Ishikawa (cell line): Measurements from ENCODE around the gene GRID1.

Experiments
- CEBPB ChIP-seq: IDR thresholded peaks from 2 replicates; pipeline ENCODE4 v1.6.1; 2012
- CREB1 ChIP-seq: IDR thresholded peaks from 2 replicates; pipeline ENCODE4 v1.6.1; 2012; ENCODE audit warnings: low read depth
- EGR1 ChIP-seq: IDR thresholded peaks from 2 replicates; pipeline ENCODE4 v1.6.1; 2012
- EP300 ChIP-seq: IDR thresholded peaks from 2 replicates; pipeline ENCODE4 v1.6.1; 2012; ENCODE audit warnings: borderline replicate concordance
- FOXM1 ChIP-seq: IDR thresholded peaks from 2 replicates; pipeline ENCODE4 v1.6.1; 2012; ENCODE audit warnings: low read depth, borderline replicate concordance
- NFIC ChIP-seq: IDR thresholded peaks from 2 replicates; pipeline ENCODE4 v1.6.1; 2012
- RAD21 ChIP-seq: IDR thresholded peaks from 2 replicates; pipeline ENCODE4 v1.6.1; 2012; ENCODE audit warnings: low read depth
- TAF1 ChIP-seq: IDR thresholded peaks from 2 replicates; pipeline ENCODE4 v1.6.1; 2012; ENCODE audit warnings: low read depth, mild to moderate bottlenecking
- TCF12 ChIP-seq: IDR thresholded peaks from 2 replicates; pipeline ENCODE4 v1.6.1; 2012; ENCODE audit warnings: low read depth
- TEAD4 ChIP-seq: IDR thresholded peaks from 2 replicates; pipeline ENCODE4 v1.6.1; 2012
- YY1 ChIP-seq: IDR thresholded peaks from 2 replicates; pipeline ENCODE4 v1.6.1; 2012; ENCODE audit warnings: low read depth
- ZBTB7A ChIP-seq: IDR thresholded peaks from 2 replicates; pipeline ENCODE4 v1.6.1; 2012; ENCODE audit warnings: low read depth
- TF ChIP-seq, protein P1 (sequence below): IDR thresholded peaks from 2 replicates; pipeline ENCODE4 v1.6.1; 2012
- TF ChIP-seq, protein P2 (sequence below): IDR thresholded peaks from 2 replicates; pipeline ENCODE4 v1.6.1; 2012
- TF ChIP-seq, protein P3 (sequence below): IDR thresholded peaks from 2 replicates; pipeline ENCODE4 v1.6.1; 2012; ENCODE audit warnings: low read depth, mild to moderate bottlenecking

Gene GRID1

DNA sequence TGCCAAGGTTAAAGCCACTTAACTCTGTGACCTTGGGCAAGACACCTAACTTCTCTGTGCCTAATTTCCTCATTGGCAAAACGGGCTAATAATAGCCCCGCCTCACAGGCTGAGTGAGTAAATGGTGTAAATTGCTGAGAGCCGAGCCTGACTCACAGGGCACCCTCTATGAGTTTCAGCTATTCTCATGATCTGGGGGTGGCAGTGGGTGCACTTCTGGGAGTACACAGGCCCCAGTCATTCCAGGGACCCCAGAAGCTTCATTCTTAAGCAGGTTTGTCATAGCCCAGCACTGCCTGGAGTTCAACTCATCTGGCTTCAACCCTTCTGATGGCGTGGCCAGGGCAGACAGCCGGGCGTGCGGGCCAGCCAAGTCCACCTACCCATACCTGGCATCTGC is 137.2 kb downstream of the GRID1 start:
- no peak for TF ChIP-seq NFIC
- no peak for TF ChIP-seq ZBTB7A
- TF ChIP-seq, protein P1, sequence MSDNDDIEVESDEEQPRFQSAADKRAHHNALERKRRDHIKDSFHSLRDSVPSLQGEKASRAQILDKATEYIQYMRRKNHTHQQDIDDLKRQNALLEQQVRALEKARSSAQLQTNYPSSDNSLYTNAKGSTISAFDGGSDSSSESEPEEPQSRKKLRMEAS, result no peak

DNA sequence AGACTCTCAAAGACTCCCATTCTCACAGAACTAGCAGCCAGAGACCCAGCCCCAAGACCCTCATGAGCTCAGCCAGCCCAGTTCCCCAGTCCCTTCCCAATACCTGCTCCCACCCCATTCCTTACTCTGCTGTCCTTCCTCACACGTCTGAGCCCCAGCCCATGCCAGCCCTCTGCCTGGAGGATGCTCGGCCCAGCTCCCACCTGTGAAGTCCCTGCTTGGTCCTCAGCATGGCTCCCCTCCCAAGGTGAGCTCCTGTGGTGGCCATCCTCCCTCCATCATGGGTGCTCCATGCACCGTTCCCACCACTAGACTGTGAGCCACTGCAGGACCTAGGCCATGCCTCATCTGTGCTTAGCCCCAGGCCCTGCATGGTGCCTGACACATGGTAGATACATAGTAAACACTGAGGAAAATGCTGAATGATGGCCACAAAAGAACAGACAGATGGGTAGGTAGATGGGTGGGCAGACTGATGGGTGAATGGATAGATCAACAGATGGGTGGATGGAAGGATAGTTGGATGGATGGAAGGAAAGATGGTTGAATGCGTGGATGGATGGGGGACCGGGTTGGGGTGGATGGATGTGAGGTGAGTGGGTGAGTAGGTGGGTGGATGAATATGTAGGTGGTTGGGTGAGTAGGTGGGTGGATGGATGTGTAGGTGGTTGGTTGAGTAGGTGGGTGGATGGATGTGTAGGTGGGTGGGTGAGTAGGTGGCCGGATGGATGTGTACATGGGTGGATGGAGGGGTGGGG is 138.9 kb downstream of the GRID1 start:
- TF ChIP-seq EGR1 (no peak), CREB1 (no peak), TAF1 (no peak), RAD21 (no peak), FOXM1 (no peak), TEAD4 (no peak), YY1 (no peak), NFIC (no peak), ZBTB7A (no peak), EP300 (no peak), CEBPB (no peak), TCF12 (no peak)
- TF ChIP-seq, protein P1, result no peak
- TF ChIP-seq, protein P2, sequence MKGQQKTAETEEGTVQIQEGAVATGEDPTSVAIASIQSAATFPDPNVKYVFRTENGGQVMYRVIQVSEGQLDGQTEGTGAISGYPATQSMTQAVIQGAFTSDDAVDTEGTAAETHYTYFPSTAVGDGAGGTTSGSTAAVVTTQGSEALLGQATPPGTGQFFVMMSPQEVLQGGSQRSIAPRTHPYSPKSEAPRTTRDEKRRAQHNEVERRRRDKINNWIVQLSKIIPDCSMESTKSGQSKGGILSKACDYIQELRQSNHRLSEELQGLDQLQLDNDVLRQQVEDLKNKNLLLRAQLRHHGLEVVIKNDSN, result no peak
- TF ChIP-seq, protein P3, sequence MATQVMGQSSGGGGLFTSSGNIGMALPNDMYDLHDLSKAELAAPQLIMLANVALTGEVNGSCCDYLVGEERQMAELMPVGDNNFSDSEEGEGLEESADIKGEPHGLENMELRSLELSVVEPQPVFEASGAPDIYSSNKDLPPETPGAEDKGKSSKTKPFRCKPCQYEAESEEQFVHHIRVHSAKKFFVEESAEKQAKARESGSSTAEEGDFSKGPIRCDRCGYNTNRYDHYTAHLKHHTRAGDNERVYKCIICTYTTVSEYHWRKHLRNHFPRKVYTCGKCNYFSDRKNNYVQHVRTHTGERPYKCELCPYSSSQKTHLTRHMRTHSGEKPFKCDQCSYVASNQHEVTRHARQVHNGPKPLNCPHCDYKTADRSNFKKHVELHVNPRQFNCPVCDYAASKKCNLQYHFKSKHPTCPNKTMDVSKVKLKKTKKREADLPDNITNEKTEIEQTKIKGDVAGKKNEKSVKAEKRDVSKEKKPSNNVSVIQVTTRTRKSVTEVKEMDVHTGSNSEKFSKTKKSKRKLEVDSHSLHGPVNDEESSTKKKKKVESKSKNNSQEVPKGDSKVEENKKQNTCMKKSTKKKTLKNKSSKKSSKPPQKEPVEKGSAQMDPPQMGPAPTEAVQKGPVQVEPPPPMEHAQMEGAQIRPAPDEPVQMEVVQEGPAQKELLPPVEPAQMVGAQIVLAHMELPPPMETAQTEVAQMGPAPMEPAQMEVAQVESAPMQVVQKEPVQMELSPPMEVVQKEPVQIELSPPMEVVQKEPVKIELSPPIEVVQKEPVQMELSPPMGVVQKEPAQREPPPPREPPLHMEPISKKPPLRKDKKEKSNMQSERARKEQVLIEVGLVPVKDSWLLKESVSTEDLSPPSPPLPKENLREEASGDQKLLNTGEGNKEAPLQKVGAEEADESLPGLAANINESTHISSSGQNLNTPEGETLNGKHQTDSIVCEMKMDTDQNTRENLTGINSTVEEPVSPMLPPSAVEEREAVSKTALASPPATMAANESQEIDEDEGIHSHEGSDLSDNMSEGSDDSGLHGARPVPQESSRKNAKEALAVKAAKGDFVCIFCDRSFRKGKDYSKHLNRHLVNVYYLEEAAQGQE, result no peak

DNA sequence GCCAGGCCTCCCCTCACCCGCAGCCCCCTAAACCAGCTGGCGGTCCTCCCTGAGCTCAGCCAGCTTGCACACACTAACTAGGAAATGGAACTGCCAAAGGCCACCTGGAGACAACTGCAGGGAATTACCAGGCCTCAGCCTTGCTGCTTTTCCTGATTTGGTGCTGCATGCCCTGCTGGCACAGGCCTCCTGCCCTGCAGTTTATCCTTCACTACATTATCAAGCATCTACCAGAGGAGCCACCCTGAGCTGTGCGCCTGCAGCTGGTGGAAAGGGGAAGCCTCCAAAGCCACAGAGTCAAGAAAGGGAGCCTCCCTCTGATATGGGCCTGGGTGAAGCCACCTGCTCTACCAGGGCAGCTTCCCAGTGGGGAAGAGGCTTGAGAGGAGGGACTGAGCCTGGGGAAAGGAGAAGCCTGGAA is 139.8 kb downstream of the GRID1 start:
- TF ChIP-seq FOXM1 (no peak), RAD21 (no peak), TCF12 (no peak), CREB1 (no peak), NFIC (no peak)
- TF ChIP-seq, protein P1, result no peak

DNA sequence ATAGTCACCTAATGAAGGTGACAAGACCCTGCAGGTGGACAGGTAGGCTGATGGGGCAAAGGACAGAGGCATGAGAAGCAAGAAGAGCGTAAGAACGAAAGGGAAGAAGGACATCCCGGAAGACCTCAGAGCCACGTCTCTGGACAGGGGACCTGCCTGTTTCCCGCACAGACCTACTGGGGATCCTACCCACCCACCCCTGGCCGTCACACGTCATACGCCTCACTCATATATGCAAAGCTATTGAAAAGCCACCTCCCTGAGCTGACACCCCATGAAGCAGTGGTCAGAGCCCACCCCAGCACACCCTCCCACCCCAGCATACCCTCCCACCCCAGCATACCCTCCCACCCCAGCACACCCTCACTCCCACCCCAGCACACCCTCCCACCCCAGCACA is 140.6 kb downstream of the GRID1 start:
- TF ChIP-seq EGR1, result no peak
- TF ChIP-seq CREB1, result no peak
- TF ChIP-seq EP300, result no peak
- no peak for TF ChIP-seq YY1
- TF ChIP-seq, protein P3, result no peak
- no peak for TF ChIP-seq CEBPB
- TF ChIP-seq RAD21, result no peak
- TF ChIP-seq TCF12, result no peak
- TF ChIP-seq, protein P1, result no peak
- TF ChIP-seq, protein P2, result no peak
- no peak for TF ChIP-seq TAF1
- no peak for TF ChIP-seq FOXM1
- no peak for TF ChIP-seq TEAD4
- TF ChIP-seq ZBTB7A, result no peak
- no peak for TF ChIP-seq NFIC

DNA sequence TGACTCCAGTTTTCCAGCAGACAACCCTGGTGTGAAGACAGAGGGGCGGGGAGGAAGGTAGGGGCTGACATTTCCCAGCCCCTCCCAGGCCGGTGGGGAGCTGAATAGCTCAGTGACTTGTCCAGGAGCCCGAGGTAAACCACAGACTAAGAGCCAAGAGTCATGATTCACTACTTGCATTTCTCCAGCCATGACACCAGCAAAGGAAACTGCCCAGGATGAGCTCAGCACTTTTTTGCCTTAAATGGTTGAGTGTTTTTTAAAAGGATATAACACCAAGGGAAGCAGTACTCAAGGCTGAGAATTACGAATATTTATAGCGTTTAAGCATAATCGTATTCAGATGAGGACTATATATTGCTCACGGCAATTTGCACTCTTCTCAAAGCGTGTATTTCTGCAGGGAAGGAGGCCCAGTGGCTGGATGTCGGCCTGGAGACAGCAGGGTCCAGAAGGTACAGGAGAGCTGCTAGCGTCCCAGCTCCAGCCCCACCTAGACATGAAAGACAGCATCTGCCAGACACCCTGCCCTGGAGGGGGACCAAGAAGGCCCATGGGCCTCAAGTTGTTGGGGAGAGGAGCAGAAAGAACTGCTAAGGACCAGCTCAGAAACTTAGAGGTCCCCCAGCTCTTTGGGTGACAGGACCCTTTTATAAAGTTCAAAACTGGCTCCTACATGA is 141.4 kb downstream of the GRID1 start:
- no peak for TF ChIP-seq FOXM1
- no peak for TF ChIP-seq EGR1
- TF ChIP-seq NFIC, result no peak
- no peak for TF ChIP-seq YY1
- no peak for TF ChIP-seq RAD21
- TF ChIP-seq TCF12, result no peak
- TF ChIP-seq TAF1, result no peak
- TF ChIP-seq, protein P2, result no peak
- TF ChIP-seq EP300, result no peak
- TF ChIP-seq, protein P3, result no peak
- no peak for TF ChIP-seq CEBPB
- no peak for TF ChIP-seq CREB1
- TF ChIP-seq ZBTB7A, result no peak
- TF ChIP-seq TEAD4, result no peak
- TF ChIP-seq, protein P1, result no peak
